GM19240 (cell line): Measurements from ENCODE around the gene F9.

Experiments
- DNase-seq: peaks from one replicate; pipeline ENCODE4 v3.0.0; 2011; ENCODE audit warnings: low spot score; ENCODE audit not compliant: insufficient read length

Gene F9

GRCh38 chrX:139596068-139596467 lies 65.5 kb downstream of the F9 start:
- no peak for DNase-seq

- DNase-seq: no peak
These were observed 69.6 kb downstream of the F9 start for GRCh38 chrX:139600105-139600504.
